Endodermal cell (in vitro differentiated cells): ENCODE results near the gene PSMB9. TPM values are rescaled to one million over a fixed set of nuclear protein-coding genes. Genes with fewer than 3 reads are reported as not detected.
"Not testable (repeated sequence)": the region's sequence is repeated elsewhere in the genome, so short reads cannot be mapped to it uniquely, and the experiment has no call there.

Experiments used
- DNase-seq: peaks from one replicate; pipeline ENCODE4 v3.0.0-alpha.2; 2017
- H3K27ac ChIP-seq: 2 replicates; pipeline ENCODE4 v1.5.1; 2013; ENCODE audit warnings: mild to moderate bottlenecking, low read depth, low read length, moderate library complexity
- H3K27me3 ChIP-seq: 2 replicates; pipeline ENCODE4 v1.6.1; 2013; ENCODE audit warnings: mild to moderate bottlenecking, low read length, moderate library complexity; ENCODE audit not compliant: insufficient read depth, control insufficient read depth, poor library complexity, severe bottlenecking
- H3K36me3 ChIP-seq: 2 replicates; pipeline ENCODE4 v1.7.0; 2013; ENCODE audit warnings: mild to moderate bottlenecking, low read length, moderate library complexity; ENCODE audit not compliant: control insufficient read depth, insufficient read depth
- H3K4me1 ChIP-seq: one replicate; pipeline ENCODE4 v1.7.0; 2013; ENCODE audit warnings: low read length; ENCODE audit not compliant: control insufficient read depth, insufficient read depth
- H3K4me3 ChIP-seq: 2 replicates; pipeline ENCODE4 v1.5.1; 2013; ENCODE audit warnings: mild to moderate bottlenecking, low read length, moderate library complexity
- H3K9ac ChIP-seq: 2 replicates; pipeline ENCODE4 v1.6.1; 2013; ENCODE audit warnings: mild to moderate bottlenecking, low read length, moderate library complexity; ENCODE audit not compliant: poor library complexity, severe bottlenecking; ENCODE audit errors: extremely low read depth
- H3K9me3 ChIP-seq: 2 replicates; pipeline ENCODE4 v1.6.1; 2013; ENCODE audit warnings: mild to moderate bottlenecking, low read length, moderate library complexity; ENCODE audit not compliant: control insufficient read depth
- H3K27ac Mint-ChIP-seq: 2 replicates; pipeline ENCODE4 v1.8.0; 2020; ENCODE audit warnings: mixed read lengths
- H3K27me3 Mint-ChIP-seq: 2 replicates; pipeline ENCODE4 v1.8.0; 2021; ENCODE audit warnings: mild to moderate bottlenecking, mixed read lengths; ENCODE audit not compliant: insufficient read depth
- H3K36me3 Mint-ChIP-seq: 2 replicates; pipeline ENCODE4 v1.8.0; 2020; ENCODE audit warnings: low read depth, mixed read lengths
- H3K4me1 Mint-ChIP-seq: 2 replicates; pipeline ENCODE4 v1.8.0; 2020; ENCODE audit warnings: mixed read lengths
- H3K4me3 Mint-ChIP-seq: 2 replicates; pipeline ENCODE4 v1.8.0; 2020; ENCODE audit warnings: mild to moderate bottlenecking, moderate library complexity, mixed read lengths
- H3K9me3 Mint-ChIP-seq: 2 replicates; pipeline ENCODE4 v1.8.0; 2020; ENCODE audit warnings: mild to moderate bottlenecking, mixed read lengths
- WGBS, 2 experiments: methylation state at CpG; one replicate each; pipeline versions ENCODE4 v1.1.5 to v1.1.7; 2013; ENCODE audit warnings: missing lambda C conversion rate in 2 of 2, mixed read lengths in 1 of 2; ENCODE audit not compliant: insufficient coverage in 1 of 2, insufficient read length in 1 of 2; 5-methylcytosine and 5-hydroxymethylcytosine counted together
- total RNA-seq, 2 donors: library from RNA; stranded (reverse); fragmentation: NEBNext Ultra II Directional in 1 of 2; extraction: Animal tissue kit (Norgen Biotek cat#: 25700) in 1 of 2; gene quantifications; 2 replicates in 1 of 2; 3 replicates in 1 of 2; pipeline ENCODE4 v1.2.1, GENCODE V29; 2021
- TF ChIP-seq, protein P1 (sequence below): fragments of 200-600 bp; sonication (generic); conservative IDR thresholded peaks from 2 replicates; pipeline ENCODE4 v1.5.0; 2021; ENCODE audit warnings: antibody characterized with exemption, mild to moderate bottlenecking

PSMB9 gene
- total RNA-seq, 2 donors from 2014 or later, result not detected

DNA sequence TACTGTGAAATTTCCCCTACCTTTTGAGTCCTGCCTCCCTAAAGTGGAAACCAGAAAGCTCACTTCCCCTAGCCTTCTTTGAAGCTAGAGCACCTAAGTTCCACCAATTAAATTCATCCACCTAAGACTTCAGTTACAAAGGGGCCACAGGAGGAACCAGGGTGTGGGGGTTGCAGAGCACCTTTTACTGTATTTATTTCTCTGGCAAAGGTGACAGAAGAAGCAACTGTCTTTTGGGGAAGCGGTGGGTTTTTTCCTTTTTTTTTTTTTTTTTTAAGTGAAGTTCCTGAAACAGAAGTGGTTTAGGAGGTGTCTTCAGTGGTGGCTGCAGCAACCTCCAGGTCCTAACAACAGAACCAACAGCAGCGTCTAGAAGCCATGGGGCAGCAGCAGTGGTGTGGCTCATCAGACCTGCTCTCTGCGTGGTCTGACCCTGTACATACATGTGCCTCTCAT, 13.1 kb downstream of the PSMB9 start:
- H3K36me3 ChIP-seq, result no peaks in the 10 kb centered on the region
- Mint-ChIP-seq H3K27ac (no peak overlapping the region), H3K27me3 (peaks cover 38% of the 10 kb centered on the region), H3K36me3 (no peaks in the 10 kb centered on the region), H3K4me3 (no peak overlapping the region), H3K9me3 (no peaks in the 10 kb centered on the region), H3K4me1 (no peaks in the 10 kb centered on the region)
- DNase-seq, result no peak
- no peaks in the 10 kb centered on the region for H3K4me1 ChIP-seq
- H3K9me3 ChIP-seq, result no peaks in the 10 kb centered on the region
- peaks cover 49% of the 10 kb centered on the region for H3K27me3 ChIP-seq
- no peak overlapping the region for H3K27ac ChIP-seq
- H3K4me3 ChIP-seq, result no peak overlapping the region
- no peak overlapping the region for H3K9ac ChIP-seq
- TF ChIP-seq, protein P1, sequence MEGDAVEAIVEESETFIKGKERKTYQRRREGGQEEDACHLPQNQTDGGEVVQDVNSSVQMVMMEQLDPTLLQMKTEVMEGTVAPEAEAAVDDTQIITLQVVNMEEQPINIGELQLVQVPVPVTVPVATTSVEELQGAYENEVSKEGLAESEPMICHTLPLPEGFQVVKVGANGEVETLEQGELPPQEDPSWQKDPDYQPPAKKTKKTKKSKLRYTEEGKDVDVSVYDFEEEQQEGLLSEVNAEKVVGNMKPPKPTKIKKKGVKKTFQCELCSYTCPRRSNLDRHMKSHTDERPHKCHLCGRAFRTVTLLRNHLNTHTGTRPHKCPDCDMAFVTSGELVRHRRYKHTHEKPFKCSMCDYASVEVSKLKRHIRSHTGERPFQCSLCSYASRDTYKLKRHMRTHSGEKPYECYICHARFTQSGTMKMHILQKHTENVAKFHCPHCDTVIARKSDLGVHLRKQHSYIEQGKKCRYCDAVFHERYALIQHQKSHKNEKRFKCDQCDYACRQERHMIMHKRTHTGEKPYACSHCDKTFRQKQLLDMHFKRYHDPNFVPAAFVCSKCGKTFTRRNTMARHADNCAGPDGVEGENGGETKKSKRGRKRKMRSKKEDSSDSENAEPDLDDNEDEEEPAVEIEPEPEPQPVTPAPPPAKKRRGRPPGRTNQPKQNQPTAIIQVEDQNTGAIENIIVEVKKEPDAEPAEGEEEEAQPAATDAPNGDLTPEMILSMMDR, result no peak
- 63 to 79% methylated on average over 1 to 3 of the region's 3 CpGs for WGBS, 2 experiments

DNA sequence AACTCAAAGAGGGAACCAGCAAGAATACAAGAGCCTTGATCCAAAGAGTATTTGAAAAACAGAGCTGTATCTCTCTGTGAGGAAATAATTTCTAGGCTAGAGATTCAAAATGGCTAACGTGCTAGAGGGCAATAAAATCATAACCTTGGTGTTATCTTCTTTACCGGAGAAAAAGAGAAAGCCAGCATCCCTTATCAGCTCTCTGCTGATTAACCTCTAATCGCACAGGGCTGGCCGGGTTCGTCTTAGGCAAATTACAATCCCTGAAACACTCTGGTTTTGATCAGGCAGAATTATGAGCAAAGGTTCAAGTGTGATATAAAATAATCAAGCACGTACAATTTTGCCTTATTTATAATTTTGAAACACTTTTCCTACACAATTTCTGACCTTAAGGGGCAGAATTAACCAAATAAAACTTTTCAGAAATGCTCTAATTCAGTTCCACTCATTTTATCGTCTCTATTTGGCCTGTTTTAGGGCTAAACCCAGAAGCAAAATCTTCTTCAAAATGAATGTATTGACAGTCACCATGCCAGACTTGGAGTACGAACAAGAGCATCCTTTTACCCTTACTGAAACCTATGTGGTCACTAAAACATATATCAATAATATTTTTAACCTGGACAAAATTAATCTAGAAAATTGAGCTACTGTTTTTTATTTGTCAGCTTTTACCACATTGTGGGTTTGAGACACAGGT, 13.7 kb downstream of the PSMB9 start:
- DNase-seq, result no peak
- H3K27me3 Mint-ChIP-seq, result peaks cover 40% of the 10 kb centered on the region
- no peak overlapping the region for H3K27ac ChIP-seq
- H3K4me3 Mint-ChIP-seq, result no peak overlapping the region
- H3K27ac Mint-ChIP-seq, result no peak overlapping the region
- TF ChIP-seq, protein P1, result no peak
- no peaks in the 10 kb centered on the region for H3K4me1 ChIP-seq
- peaks cover 3% of the 10 kb centered on the region for H3K9me3 Mint-ChIP-seq
- no peak overlapping the region for H3K4me3 ChIP-seq
- peaks cover 49% of the 10 kb centered on the region for H3K27me3 ChIP-seq
- no peaks in the 10 kb centered on the region for H3K36me3 Mint-ChIP-seq
- no peaks in the 10 kb centered on the region for H3K4me1 Mint-ChIP-seq
- 68 to 76% methylated on average over 6 to 8 of the region's 8 CpGs for WGBS, 2 experiments
- H3K9ac ChIP-seq, result no peak overlapping the region
- H3K36me3 ChIP-seq, result no peaks in the 10 kb centered on the region
- no peaks in the 10 kb centered on the region for H3K9me3 ChIP-seq

DNA sequence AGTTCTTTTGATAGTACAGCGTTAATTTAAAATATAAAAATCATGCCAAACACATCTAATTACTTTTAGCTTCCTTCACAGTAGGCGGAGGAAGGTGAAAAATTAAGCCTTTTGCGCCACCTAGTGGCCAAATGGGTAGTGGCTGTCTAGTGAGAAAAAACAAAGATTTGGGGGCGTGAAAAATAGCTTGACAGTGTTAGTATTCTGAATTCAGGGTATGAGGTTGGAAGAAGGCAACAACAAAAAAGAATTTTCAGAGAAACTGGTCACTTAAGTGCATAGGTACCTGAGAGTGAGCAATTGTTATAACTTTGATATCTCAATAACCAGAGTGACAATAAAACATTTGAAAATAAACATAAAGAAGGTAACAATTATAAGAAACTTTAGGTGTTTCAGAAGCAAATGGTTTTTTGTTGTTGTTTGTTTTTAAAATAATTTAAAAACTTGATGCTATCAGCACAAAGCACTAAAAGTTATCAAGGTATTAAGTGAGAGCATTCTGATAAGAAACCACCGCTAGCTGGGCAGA, 14.3 kb downstream of the PSMB9 start:
- Histone ChIP-seq H3K36me3 (no peaks in the 10 kb centered on the region), H3K9me3 (no peaks in the 10 kb centered on the region), H3K27me3 (peaks cover 49% of the 10 kb centered on the region), H3K27ac (no peak overlapping the region), H3K9ac (no peak overlapping the region), H3K4me1 (no peaks in the 10 kb centered on the region), H3K4me3 (no peak overlapping the region)
- peaks cover 40% of the 10 kb centered on the region for H3K27me3 Mint-ChIP-seq
- peaks cover 5% of the 10 kb centered on the region for H3K9me3 Mint-ChIP-seq
- no peak overlapping the region for H3K4me3 Mint-ChIP-seq
- WGBS, 2 experiments, result 7 to 18% methylated on average over 2 to 5 of the region's 5 CpGs
- H3K4me1 Mint-ChIP-seq, result no peaks in the 10 kb centered on the region
- TF ChIP-seq, protein P1, result peak; percentile 98
- no peak overlapping the region for H3K27ac Mint-ChIP-seq
- no peaks in the 10 kb centered on the region for H3K36me3 Mint-ChIP-seq
- peak; percentile 89 for DNase-seq

DNA sequence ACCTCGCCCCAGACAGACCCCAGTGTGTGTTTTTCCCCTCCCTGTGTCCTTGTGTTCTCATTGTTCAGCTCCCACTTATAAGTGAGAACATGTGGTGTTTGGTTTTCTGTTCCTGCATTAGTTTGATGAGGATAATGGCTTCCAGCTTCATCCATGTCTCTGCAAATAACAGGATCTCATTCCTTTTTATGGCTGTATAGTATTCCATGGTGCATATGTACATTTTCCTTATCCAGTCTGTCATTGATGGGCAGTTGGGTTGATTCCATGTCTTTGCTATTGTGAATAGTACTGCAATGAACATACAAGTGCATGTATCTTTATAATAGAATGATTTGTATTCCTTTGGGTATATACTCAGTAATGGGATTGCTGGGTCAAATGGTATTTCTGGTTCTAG, 20.0 kb downstream of the PSMB9 start:
- not testable (repeated sequence) for H3K36me3 ChIP-seq, H3K9me3 Mint-ChIP-seq, H3K27ac Mint-ChIP-seq, DNase-seq, H3K36me3 Mint-ChIP-seq, H3K4me1 ChIP-seq, H3K9me3 ChIP-seq, H3K4me3 Mint-ChIP-seq, H3K4me1 Mint-ChIP-seq, H3K9ac ChIP-seq, H3K27ac ChIP-seq, H3K4me3 ChIP-seq
- peaks cover 44% of the 10 kb centered on the region for H3K27me3 ChIP-seq
- WGBS, 2 experiments, result 35% methylated on average over 1 of the region's 1 CpG; no CpG with 5 or more reads in 1 of the 2 experiments
- peaks cover 47% of the 10 kb centered on the region for H3K27me3 Mint-ChIP-seq
